HCT116 (cell line): ENCODE results near the gene NMB. TPM values are rescaled to one million over a fixed set of nuclear protein-coding genes. Genes with fewer than 3 reads are reported as not detected.

Experiments used
- ATAC-seq: fragments of 200-7000 bp; cut with Tn5 transposase; 2 replicates; pipeline ENCODE4 v1.9.1; 2020; ENCODE audit warnings: mild to moderate bottlenecking, moderate library complexity
- BruUV-seq: library from RNA; stranded (reverse); fragments of 400-500 nt; replicated peaks from 2 replicates; lab custom pipeline; 2021; lab: Mats Ljungman, UMichigan
- CTCF ChIA-PET: fragments of 300-600 bp; sonication (Branson Sonifier 250); formaldehyde crosslinking; loops from one replicate; lab custom pipeline; 2021; ENCODE audit warnings: antibody characterized with exemption; lab: Charles Lee
- POLR2A ChIA-PET: fragments of 300-600, 350-600 bp; sonication (Branson Sonifier 250); formaldehyde crosslinking; loops from one replicate; lab custom pipeline; 2021; ENCODE audit warnings: antibody characterized with exemption; lab: Charles Lee
- RAD21 ChIA-PET, 2 experiments: fragments of 300-600 bp; sonication (Branson Sonifier 250); formaldehyde crosslinking; loops; one replicate each; lab custom pipeline; 2023; ENCODE audit warnings: low total read pairs in 2 of 2; ENCODE audit not compliant: uncharacterized antibody in 2 of 2, unreplicated experiment in 2 of 2, low non-redundant PET in 1 of 2; lab: Charles Lee
- DNase-seq: peaks from one replicate; pipeline ENCODE4 v3.0.0-alpha.2; 2010; ENCODE audit warnings: low read depth, low spot score
- H2AFZ ChIP-seq: fragments of 200-600 bp; shearing (Covaris generic), sonication (generic); 2 replicates; pipeline ENCODE4 v1.6.1; 2017; ENCODE audit warnings: low read depth, mixed run types, mixed read lengths, antibody characterized with exemption, low read length; ENCODE audit not compliant: poor library complexity, severe bottlenecking
- H3K27ac ChIP-seq: 2 replicates; pipeline ENCODE4 v1.5.1; 2012; ENCODE audit warnings: low read depth, low read length
- H3K27me3 ChIP-seq: fragments of 200-600 bp; sonication (generic); 2 replicates; pipeline ENCODE4 v1.6.1; 2016; ENCODE audit warnings: mixed run types, low read length, mixed read lengths; ENCODE audit not compliant: insufficient read depth
- H3K36me3 ChIP-seq, 2 experiments: fragments of 200-500 bp in 1 of 2; fragments of 200-600 bp in 1 of 2; sonication (Bioruptor generic) in 1 of 2; sonication (generic) in 1 of 2; 2 replicates each; pipeline versions ENCODE4 v1.5.1 to v1.6.1; 2014 to 2016; ENCODE audit warnings: low read length in 2 of 2, inconsistent platforms in 1 of 2, mixed read lengths in 1 of 2, mixed run types in 1 of 2; ENCODE audit not compliant: insufficient read depth in 2 of 2, control insufficient read depth in 1 of 2
- H3K4me1 ChIP-seq, 2 experiments: fragments of 200-600 bp in 1 of 2; sonication (generic) in 1 of 2; 2 replicates each; pipeline versions ENCODE4 v1.5.1 to v1.6.1; 2012 to 2017; ENCODE audit warnings: low read length in 2 of 2, inconsistent platforms in 1 of 2, mild to moderate bottlenecking in 1 of 2, mixed read lengths in 1 of 2, mixed run types in 1 of 2, moderate library complexity in 1 of 2; ENCODE audit not compliant: insufficient read depth in 2 of 2, control insufficient read depth in 1 of 2
- H3K4me2 ChIP-seq: fragments of 200-600 bp; sonication (generic); 2 replicates; pipeline ENCODE4 v1.6.1; 2017; ENCODE audit warnings: mixed run types, low read length, mixed read lengths
- H3K4me3 ChIP-seq, 2 experiments: fragments of 200-600 bp in 1 of 2; sonication (generic) in 1 of 2; replicated peaks in 1 of 2; 2 replicates each; pipeline ENCODE4 v1.5.1; 2011 to 2016; ENCODE audit warnings: low read length in 2 of 2, control low read depth in 1 of 2, low read depth in 1 of 2, mild to moderate bottlenecking in 1 of 2, mixed read lengths in 1 of 2, mixed run types in 1 of 2
- H3K79me2 ChIP-seq: fragments of 200-600 bp; sonication (generic); 2 replicates; pipeline ENCODE4 v1.6.1; 2017; ENCODE audit warnings: mild to moderate bottlenecking, mixed run types, low read length, moderate library complexity, mixed read lengths; ENCODE audit not compliant: insufficient read depth
- H3K9ac ChIP-seq: fragments of 200-600 bp; sonication (generic); 2 replicates; pipeline ENCODE4 v1.6.1; 2016; ENCODE audit warnings: low read length, mixed read lengths
- H3K9me2 ChIP-seq: fragments of 200-600 bp; sonication (generic), shearing (Covaris generic); 2 replicates; pipeline ENCODE4 v1.6.1; 2017; ENCODE audit warnings: mixed run types, mild to moderate bottlenecking, moderate library complexity; ENCODE audit not compliant: insufficient read depth
- H3K9me3 ChIP-seq, 2 experiments: fragments of 200-500 bp in 1 of 2; fragments of 200-600 bp in 1 of 2; sonication (Bioruptor generic) in 1 of 2; sonication (generic) in 1 of 2; 2 replicates each; pipeline ENCODE4 v1.6.1; 2014 to 2017; ENCODE audit warnings: low read length in 2 of 2, mixed read lengths in 2 of 2, inconsistent platforms in 1 of 2, low read depth in 1 of 2, mild to moderate bottlenecking in 1 of 2, mixed run types in 1 of 2, moderate library complexity in 1 of 2; ENCODE audit not compliant: control insufficient read depth in 1 of 2, insufficient read depth in 1 of 2
- H4K20me1 ChIP-seq: fragments of 200-600 bp; sonication (generic), shearing (Covaris generic); 2 replicates; pipeline ENCODE4 v1.6.1; 2017; ENCODE audit warnings: mixed run types, mild to moderate bottlenecking, moderate library complexity; ENCODE audit not compliant: insufficient read depth
- ATF3 ChIP-seq: IDR thresholded peaks from 2 replicates; pipeline ENCODE4 v1.6.1; 2012
- CBX3 ChIP-seq: IDR thresholded peaks from 2 replicates; pipeline ENCODE4 v1.6.1; 2012; ENCODE audit warnings: low read depth
- CTCF ChIP-seq, 3 experiments: fragments of 200-600 bp in 1 of 3; sonication (generic) in 1 of 3; IDR thresholded peaks in 2 of 3; conservative IDR thresholded peaks in 1 of 3; 2 replicates each; pipeline ENCODE4 v1.5.1; 2012 to 2017; ENCODE audit warnings: low read depth in 2 of 3, low read length in 2 of 3, antibody characterized with exemption in 1 of 3, borderline replicate concordance in 1 of 3, control low read depth in 1 of 3, mild to moderate bottlenecking in 1 of 3, mixed read lengths in 1 of 3, mixed run types in 1 of 3, moderate library complexity in 1 of 3; ENCODE audit not compliant: insufficient read depth in 1 of 3
- EGR1 ChIP-seq: IDR thresholded peaks from 2 replicates; pipeline ENCODE4 v1.6.1; 2012; ENCODE audit warnings: low read depth
- EZH2phosphoT487 ChIP-seq: fragments of 200-600 bp; IDR thresholded peaks from 2 replicates; pipeline ENCODE4 v1.6.1; 2018; ENCODE audit warnings: antibody characterized with exemption, borderline replicate concordance
- JUND ChIP-seq: IDR thresholded peaks from 2 replicates; pipeline ENCODE4 v1.6.1; 2012
- RAD21 ChIP-seq: IDR thresholded peaks from 2 replicates; pipeline ENCODE4 v1.6.1; 2012; ENCODE audit warnings: low read depth, mild to moderate bottlenecking
- REST ChIP-seq: IDR thresholded peaks from 2 replicates; pipeline ENCODE4 v1.6.1; 2012; ENCODE audit warnings: low read depth
- SIN3A ChIP-seq: IDR thresholded peaks from 2 replicates; pipeline ENCODE4 v1.6.1; 2012; ENCODE audit warnings: low read depth
- TCF7L2 ChIP-seq: IDR thresholded peaks from 2 replicates; pipeline ENCODE4 v1.7.0; 2011; ENCODE audit warnings: borderline replicate concordance, inconsistent platforms; ENCODE audit not compliant: insufficient read depth, insufficient read length; ENCODE audit errors: extremely low read depth
- ZFX ChIP-seq: fragments of 450-650 bp; IDR thresholded peaks from 2 replicates; pipeline ENCODE4 v1.6.1; 2017
- ZNF274 ChIP-seq: fragments of 200-500 bp; sonication (Bioruptor generic); IDR thresholded peaks from 2 replicates; pipeline ENCODE4 v1.6.1; 2014; ENCODE audit warnings: mild to moderate bottlenecking, low read depth, low read length, inconsistent platforms
- intact Hi-C: fragments of 100-400 bp; cut with micrococcal nuclease; formaldehyde crosslinking; loops from 2 replicates; pipeline ENCODE4 v1.10.0; 2022
- total RNA-seq: library from RNA; stranded (reverse); gene quantifications from one replicate; pipeline ENCODE4 v1.2.1, GENCODE V29; 2021; ENCODE audit not compliant: unreplicated experiment

Gene NMB
- total RNA-seq, 1 experiment from 2014 or later: 9.8 TPM

GRCh38 chr15:84624359-84624758, 33.6 kb downstream of the NMB start:
- Histone ChIP-seq H3K27me3 (no peaks in the 10 kb centered on the region), H3K36me3 (peaks cover 8 to 18% of the 10 kb centered on the region in 2 experiments; a peak in 3 of 4 replicates), H3K27ac (no peak overlapping the region), H3K9ac (no peak overlapping the region), H2AFZ (no peak overlapping the region), H3K4me3 (no peak overlapping the region), H3K9me3 (peaks cover 18 to 20% of the 10 kb centered on the region in 2 experiments; a peak in 3 of 4 replicates), H3K4me1 (no peaks in the 10 kb centered on the region), H3K9me2 (no peaks in the 10 kb centered on the region), H4K20me1 (no peaks in the 10 kb centered on the region), H3K79me2 (no peaks in the 10 kb centered on the region), H3K4me2 (no peak overlapping the region)
- intact Hi-C loops: no loop called here
- ChIA-PET RAD21 (no interaction called here), POLR2A (no interaction called here), CTCF (no interaction called here)
- DNase-seq: no peak
- BruUV-seq: no TSS peak
- ATAC-seq: no peak
- TF ChIP-seq JUND (no peak), CBX3 (no peak), ZFX (no peak), REST (no peak), EZH2phosphoT487 (no peak), EGR1 (no peak), ZNF274 (no peak), SIN3A (no peak), RAD21 (no peak), ATF3 (no peak), CTCF (IDR thresholded peaks at IDR 0.05 in 2 of 3, conservative IDR thresholded peaks at IDR 0.05 in 1 of 3; ENCODE audit: borderline replicate concordance in 1 of 3, insufficient read depth in 1 of 3, low read depth in 2 of 3, low read length in 2 of 3) (no peak), TCF7L2 (no peak)
